Upper lobe of right lung (tissue), 1 donor: Measurements from ENCODE around the gene SEMA4F. TPM values are rescaled to one million over a fixed set of nuclear protein-coding genes. Genes with fewer than 3 reads are reported as not detected.
A peak's percentile ranks its signal among the peaks of the same experiment; 100 is the strongest.

Experiments used
- ATAC-seq: fragments of 200-7000 bp; cut with Tn5 transposase; one replicate; pipeline ENCODE4 v1.9.1; 2020; ENCODE audit warnings: mild to moderate bottlenecking, moderate library complexity
- DNase-seq: peaks from one replicate; pipeline ENCODE4 v3.0.0-alpha.2; 2020
- H3K27ac ChIP-seq: fragments of 200-600 bp; one replicate; pipeline ENCODE4 v1.8.0; 2022
- H3K27me3 ChIP-seq: fragments of 200-600 bp; one replicate; pipeline ENCODE4 v1.8.0; 2022; ENCODE audit warnings: mild to moderate bottlenecking
- H3K36me3 ChIP-seq: fragments of 200-600 bp; one replicate; pipeline ENCODE4 v1.8.0; 2022
- H3K4me1 ChIP-seq: fragments of 200-600 bp; one replicate; pipeline ENCODE4 v1.8.0; 2022
- H3K4me3 ChIP-seq: fragments of 200-600 bp; one replicate; pipeline ENCODE4 v1.8.0; 2022; ENCODE audit warnings: mild to moderate bottlenecking
- H3K9me3 ChIP-seq: fragments of 200-600 bp; one replicate; pipeline ENCODE4 v1.8.0; 2022
- intact Hi-C: fragments of 100-400 bp; cut with DNase I; formaldehyde crosslinking; loops from one replicate; pipeline ENCODE4 v1.11.0; 2022
- total RNA-seq: library from RNA; stranded (reverse); fragmentation: NEBNext Ultra II Directional; extraction: Animal tissue kit (Norgen Biotek cat#: 25700); gene quantifications from one replicate; pipeline ENCODE4 v1.2.1, GENCODE V29; 2021
- TF ChIP-seq, protein P1 (sequence below): fragments of 200-600 bp; IDR thresholded peaks from one replicate; pipeline ENCODE4 v1.8.0; 2022; ENCODE audit warnings: antibody characterized with exemption
- donor health status: DM: no; HTN: yes; CAD: no; lungs with severe emphysema.

The SEMA4F gene
- total RNA-seq, 1 donor from 2014 or later, result 9.0 TPM

DNA sequence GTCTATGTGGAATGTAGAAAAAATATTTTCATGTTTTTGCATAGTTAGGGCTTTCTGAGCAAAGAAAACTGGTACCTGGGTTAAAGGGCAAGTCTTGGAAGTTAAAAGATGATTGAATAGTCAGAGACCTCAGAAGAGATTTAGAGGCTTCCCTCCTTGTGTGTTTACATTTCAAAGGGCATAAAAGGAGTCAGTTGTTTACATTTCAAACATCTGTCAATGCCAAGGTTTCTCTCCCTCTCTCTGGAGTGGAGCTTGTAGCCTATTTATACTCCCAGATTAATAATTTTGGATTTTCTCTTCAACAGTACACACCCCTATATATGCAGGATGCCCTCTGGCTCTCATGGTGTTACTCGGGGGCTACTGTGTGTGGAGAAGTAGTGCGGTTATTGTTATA lies 14.5 kb upstream of the SEMA4F start:
- Histone ChIP-seq H3K27ac (no peak overlapping the region), H3K4me1 (no peaks in the 10 kb centered on the region), H3K4me3 (no peak overlapping the region), H3K36me3 (no peaks in the 10 kb centered on the region), H3K9me3 (no peaks in the 10 kb centered on the region), H3K27me3 (no peaks in the 10 kb centered on the region)
- DNase-seq (no peak), ATAC-seq (no peak)
- intact Hi-C loops, result no loop called here
- TF ChIP-seq, protein P1, sequence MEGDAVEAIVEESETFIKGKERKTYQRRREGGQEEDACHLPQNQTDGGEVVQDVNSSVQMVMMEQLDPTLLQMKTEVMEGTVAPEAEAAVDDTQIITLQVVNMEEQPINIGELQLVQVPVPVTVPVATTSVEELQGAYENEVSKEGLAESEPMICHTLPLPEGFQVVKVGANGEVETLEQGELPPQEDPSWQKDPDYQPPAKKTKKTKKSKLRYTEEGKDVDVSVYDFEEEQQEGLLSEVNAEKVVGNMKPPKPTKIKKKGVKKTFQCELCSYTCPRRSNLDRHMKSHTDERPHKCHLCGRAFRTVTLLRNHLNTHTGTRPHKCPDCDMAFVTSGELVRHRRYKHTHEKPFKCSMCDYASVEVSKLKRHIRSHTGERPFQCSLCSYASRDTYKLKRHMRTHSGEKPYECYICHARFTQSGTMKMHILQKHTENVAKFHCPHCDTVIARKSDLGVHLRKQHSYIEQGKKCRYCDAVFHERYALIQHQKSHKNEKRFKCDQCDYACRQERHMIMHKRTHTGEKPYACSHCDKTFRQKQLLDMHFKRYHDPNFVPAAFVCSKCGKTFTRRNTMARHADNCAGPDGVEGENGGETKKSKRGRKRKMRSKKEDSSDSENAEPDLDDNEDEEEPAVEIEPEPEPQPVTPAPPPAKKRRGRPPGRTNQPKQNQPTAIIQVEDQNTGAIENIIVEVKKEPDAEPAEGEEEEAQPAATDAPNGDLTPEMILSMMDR, result no peak

DNA sequence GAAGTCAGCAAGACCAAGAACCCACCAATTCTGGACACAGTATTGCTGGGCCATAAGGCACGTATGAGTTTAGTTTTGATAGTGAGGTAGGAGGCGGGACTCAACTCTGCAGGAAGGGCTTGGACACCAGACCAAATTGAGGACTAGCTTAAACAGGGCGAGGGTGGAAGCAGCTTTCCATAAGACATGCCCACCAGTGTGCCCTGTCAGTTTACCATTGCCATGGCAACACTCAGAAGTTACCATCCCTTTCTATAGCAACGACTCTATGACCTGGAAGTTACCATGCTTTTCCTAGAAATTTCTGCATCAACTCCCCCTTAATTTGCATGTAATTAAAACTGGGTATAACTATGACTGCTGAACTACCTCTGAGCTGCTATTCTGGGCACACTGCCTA lies 8.7 kb upstream of the SEMA4F start:
- DNase-seq (no peak), ATAC-seq (no peak)
- Histone ChIP-seq H3K4me1 (no peaks in the 10 kb centered on the region), H3K4me3 (no peak overlapping the region), H3K27me3 (peaks cover 14% of the 10 kb centered on the region), H3K36me3 (no peaks in the 10 kb centered on the region), H3K27ac (no peak overlapping the region), H3K9me3 (no peaks in the 10 kb centered on the region)
- TF ChIP-seq, protein P1, result no peak
- intact Hi-C loops, result no loop called here

DNA sequence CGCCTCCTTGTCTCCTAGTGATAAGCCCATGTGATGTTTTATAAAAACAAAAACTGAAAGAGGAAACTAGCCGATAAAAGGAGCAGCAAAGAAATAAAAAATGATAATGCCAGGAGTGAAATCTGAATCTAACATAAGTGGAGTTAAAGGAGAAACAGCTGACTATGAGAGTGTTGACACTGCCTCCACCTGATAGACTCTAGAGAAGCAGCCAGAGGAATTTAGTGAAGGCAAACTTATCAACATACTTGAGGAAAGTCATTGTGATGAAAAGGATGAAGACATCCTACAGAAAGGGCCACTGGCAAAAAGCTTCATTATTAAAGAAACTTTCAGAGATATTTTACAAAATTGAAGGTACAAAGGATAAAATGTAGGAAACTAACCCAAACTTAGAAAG lies 7.8 kb upstream of the SEMA4F start:
- TF ChIP-seq, protein P1, result no peak

DNA sequence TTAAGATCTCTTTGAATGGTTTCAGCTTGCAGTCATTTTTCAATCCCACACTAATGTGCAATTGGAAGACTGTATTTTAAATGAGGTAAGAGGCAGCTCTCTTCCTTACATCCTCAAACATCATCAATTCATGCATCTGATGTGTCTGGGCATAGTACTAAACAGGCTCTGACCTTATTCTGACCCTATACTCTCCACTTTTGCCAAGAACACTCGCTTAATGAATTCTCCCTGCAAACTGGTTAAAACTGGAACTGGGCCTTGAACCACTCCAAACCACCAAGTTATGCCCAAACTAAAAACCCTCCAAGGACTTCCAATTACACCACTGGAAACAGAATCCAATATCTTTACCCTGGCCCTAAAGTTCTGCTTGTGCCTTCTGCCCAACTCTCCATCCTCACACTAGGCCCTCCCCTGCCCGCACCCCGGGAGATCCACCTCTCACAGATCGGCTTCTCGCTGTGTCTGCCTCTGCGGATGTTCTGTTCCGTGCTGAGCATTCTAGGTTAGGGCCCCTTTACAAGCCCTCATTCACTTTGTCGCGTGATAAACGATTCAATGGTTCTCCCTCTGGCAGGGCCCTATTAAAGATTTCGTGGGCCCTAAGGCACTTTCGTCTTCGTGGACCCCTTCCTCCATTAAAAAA lies 7.1 kb upstream of the SEMA4F start:
- TF ChIP-seq, protein P1, result no peak
- Histone ChIP-seq H3K9me3 (no peaks in the 10 kb centered on the region), H3K27me3 (peaks cover 14% of the 10 kb centered on the region), H3K4me1 (no peaks in the 10 kb centered on the region), H3K27ac (no peak overlapping the region), H3K36me3 (no peaks in the 10 kb centered on the region), H3K4me3 (no peak overlapping the region)
- ATAC-seq (peak; percentile 21), DNase-seq (no peak)
- intact Hi-C loops, result no loop called here

More for the DNA sequence above, 7.8 kb upstream of the SEMA4F start:
- no peak for DNase-seq
- Histone ChIP-seq H3K9me3 (no peaks in the 10 kb centered on the region), H3K36me3 (no peaks in the 10 kb centered on the region), H3K4me1 (no peaks in the 10 kb centered on the region), H3K27ac (no peak overlapping the region), H3K27me3 (peaks cover 14% of the 10 kb centered on the region), H3K4me3 (no peak overlapping the region)
- peak; percentile 70 for ATAC-seq
- intact Hi-C loops, result no loop called here

DNA sequence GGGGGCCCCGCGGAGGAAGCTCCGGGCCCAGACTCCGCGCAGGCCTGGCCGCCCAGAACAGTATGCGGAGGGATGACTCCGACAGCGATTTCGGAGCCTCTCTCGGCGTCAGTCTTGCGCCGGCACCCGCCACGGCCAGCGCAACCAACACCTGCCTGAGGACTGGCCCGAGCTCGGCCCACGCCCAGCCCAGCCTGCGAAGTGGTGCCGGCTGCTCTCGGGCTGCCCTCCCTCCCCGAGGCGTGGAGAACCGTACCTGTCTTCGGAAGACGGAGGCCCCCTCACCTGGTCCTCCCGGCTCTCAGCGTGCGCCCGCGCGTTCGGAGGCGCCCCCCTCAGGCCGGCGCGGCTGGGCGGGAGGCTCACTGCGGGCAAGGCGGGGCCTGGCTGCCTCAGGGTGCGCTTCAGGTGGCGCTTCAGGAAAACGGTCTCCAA lies 6.0 kb upstream of the SEMA4F start, which contains the start of gene M1AP:
Gene M1AP, minus strand, starts transcription at position 322 of the 435 bp plus-strand sequence. CDS start 8,055 bp downstream, outside the sequence.
- peaks cover 14% of the 10 kb centered on the region for H3K27me3 ChIP-seq
- no peaks in the 10 kb centered on the region for H3K9me3 ChIP-seq
- DNase-seq, result no peak
- TF ChIP-seq, protein P1, result peak; percentile 6
- H3K4me1 ChIP-seq, result no peaks in the 10 kb centered on the region
- H3K27ac ChIP-seq, result no peak within 1 kb of the TSS
- H3K4me3 ChIP-seq, result no peak within 1 kb of the TSS
- intact Hi-C loops, result no loop called here
- peak; percentile 54 for ATAC-seq
- no peaks in the 10 kb centered on the region for H3K36me3 ChIP-seq

DNA sequence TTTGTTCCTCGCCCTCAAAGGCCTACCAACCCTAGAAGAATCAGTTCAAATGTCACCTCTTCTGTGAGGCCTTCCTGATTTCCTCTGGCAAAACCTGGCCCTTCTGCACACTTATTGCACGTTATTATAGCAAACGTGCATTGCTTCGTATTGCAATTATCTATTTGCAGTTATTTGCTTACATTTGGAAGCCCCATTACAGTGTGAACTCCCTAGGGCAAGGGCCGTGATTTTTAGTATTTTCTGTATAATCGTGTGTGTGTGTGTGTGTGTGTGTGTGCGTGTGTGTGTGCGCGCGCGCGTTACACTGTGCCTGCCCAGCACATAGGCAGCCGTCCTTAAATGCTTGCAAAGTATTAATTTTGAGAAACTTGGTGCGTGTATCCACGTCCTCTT lies 460 bp upstream of the SEMA4F start:
- intact Hi-C loops, result no loop called here
- Histone ChIP-seq H3K27ac (no peak overlapping the region), H3K9me3 (no peaks in the 10 kb centered on the region), H3K4me3 (peak overlapping the region; percentile 69), H3K27me3 (peaks cover 3% of the 10 kb centered on the region), H3K4me1 (peaks cover 8% of the 10 kb centered on the region), H3K36me3 (no peaks in the 10 kb centered on the region)
- DNase-seq, result no peak
- TF ChIP-seq, protein P1, result no peak
- ATAC-seq, result no peak
